Urinary bladder (tissue), 2 donors: ENCODE measurements around the gene CANX. TPM values are rescaled to one million over a fixed set of nuclear protein-coding genes. Genes with fewer than 3 reads are reported as not detected.

ENCODE experiments used
- polyA plus RNA-seq: library from polyadenylated mRNA; stranded (reverse); fragments of 200-250 nt; gene quantifications from one replicate; pipeline ENCODE4 v1.2.3, GENCODE V29; 2013
- total RNA-seq: library from RNA; depleted of rRNA; stranded (reverse); fragments of >200 nt; gene quantifications from one replicate; pipeline ENCODE4 v1.2.3, GENCODE V29; 2014
- donor health status: healthy.

The CANX gene
- total and polyA plus RNA-seq, 2 donors = 195 to 422 TPM

Other genes starting within 250 kb of the CANX start
- 38.0 TPM for gene RUFY1, start 148.4 kb upstream of the CANX start, total RNA-seq
- 39.7 TPM for gene RUFY1, start 148.4 kb upstream of the CANX start, polyA plus RNA-seq
- gene HNRNPH1, start 75.3 kb upstream of the CANX start, total RNA-seq = 1,016 TPM
- 241 TPM for gene HNRNPH1, start 75.3 kb upstream of the CANX start, polyA plus RNA-seq
- not detected for gene CBY3, start 17.9 kb upstream of the CANX start, total RNA-seq
- 0.11 TPM for gene CBY3, start 17.9 kb upstream of the CANX start, polyA plus RNA-seq
- 14.4 TPM for gene MAML1, start 33.9 kb downstream of the CANX start, total RNA-seq
- gene MAML1, start 33.9 kb downstream of the CANX start, polyA plus RNA-seq = 19.8 TPM
- gene LTC4S, start 95.0 kb downstream of the CANX start, total RNA-seq = 1.8 TPM
- 12.8 TPM for gene LTC4S, start 95.0 kb downstream of the CANX start, polyA plus RNA-seq
- gene MGAT4B, start 107.9 kb downstream of the CANX start, total RNA-seq = 38.9 TPM
- gene MGAT4B, start 107.9 kb downstream of the CANX start, polyA plus RNA-seq = 64.6 TPM
- gene SQSTM1, start 121.9 kb downstream of the CANX start, total RNA-seq = 79.3 TPM
- gene SQSTM1, start 121.9 kb downstream of the CANX start, polyA plus RNA-seq = 426 TPM
- gene MRNIP, start 159.8 kb downstream of the CANX start, total RNA-seq = 30.5 TPM
- gene MRNIP, start 159.8 kb downstream of the CANX start, polyA plus RNA-seq = 41.1 TPM
- 46.4 TPM for gene TBC1D9B, start 208.9 kb downstream of the CANX start, total RNA-seq
- gene TBC1D9B, start 208.9 kb downstream of the CANX start, polyA plus RNA-seq = 74.1 TPM